IPS-18a (cell line): ENCODE measurements around the gene SCAPER.

ENCODE experiments used
- H3K27ac ChIP-seq: one replicate; pipeline ENCODE4 v1.5.1; 2013; ENCODE audit warnings: low read length
- H3K27me3 ChIP-seq: one replicate; pipeline ENCODE4 v1.6.1; 2013; ENCODE audit warnings: mild to moderate bottlenecking, low read length; ENCODE audit not compliant: control insufficient read depth, insufficient read depth
- H3K36me3 ChIP-seq: one replicate; pipeline ENCODE4 v1.6.1; 2013; ENCODE audit warnings: low read depth, low read length; ENCODE audit not compliant: control insufficient read depth
- H3K4me1 ChIP-seq: one replicate; pipeline ENCODE4 v1.6.1; 2013; ENCODE audit warnings: low read depth, low read length; ENCODE audit not compliant: control insufficient read depth
- H3K4me3 ChIP-seq: one replicate; pipeline ENCODE4 v1.5.1; 2013; ENCODE audit warnings: low read length
- H3K9ac ChIP-seq: one replicate; pipeline ENCODE4 v1.6.1; 2013; ENCODE audit warnings: mild to moderate bottlenecking, low read length, moderate library complexity
- H3K9me3 ChIP-seq: one replicate; pipeline ENCODE4 v1.6.1; 2013; ENCODE audit warnings: low read depth, low read length; ENCODE audit not compliant: control insufficient read depth

Gene SCAPER

DNA sequence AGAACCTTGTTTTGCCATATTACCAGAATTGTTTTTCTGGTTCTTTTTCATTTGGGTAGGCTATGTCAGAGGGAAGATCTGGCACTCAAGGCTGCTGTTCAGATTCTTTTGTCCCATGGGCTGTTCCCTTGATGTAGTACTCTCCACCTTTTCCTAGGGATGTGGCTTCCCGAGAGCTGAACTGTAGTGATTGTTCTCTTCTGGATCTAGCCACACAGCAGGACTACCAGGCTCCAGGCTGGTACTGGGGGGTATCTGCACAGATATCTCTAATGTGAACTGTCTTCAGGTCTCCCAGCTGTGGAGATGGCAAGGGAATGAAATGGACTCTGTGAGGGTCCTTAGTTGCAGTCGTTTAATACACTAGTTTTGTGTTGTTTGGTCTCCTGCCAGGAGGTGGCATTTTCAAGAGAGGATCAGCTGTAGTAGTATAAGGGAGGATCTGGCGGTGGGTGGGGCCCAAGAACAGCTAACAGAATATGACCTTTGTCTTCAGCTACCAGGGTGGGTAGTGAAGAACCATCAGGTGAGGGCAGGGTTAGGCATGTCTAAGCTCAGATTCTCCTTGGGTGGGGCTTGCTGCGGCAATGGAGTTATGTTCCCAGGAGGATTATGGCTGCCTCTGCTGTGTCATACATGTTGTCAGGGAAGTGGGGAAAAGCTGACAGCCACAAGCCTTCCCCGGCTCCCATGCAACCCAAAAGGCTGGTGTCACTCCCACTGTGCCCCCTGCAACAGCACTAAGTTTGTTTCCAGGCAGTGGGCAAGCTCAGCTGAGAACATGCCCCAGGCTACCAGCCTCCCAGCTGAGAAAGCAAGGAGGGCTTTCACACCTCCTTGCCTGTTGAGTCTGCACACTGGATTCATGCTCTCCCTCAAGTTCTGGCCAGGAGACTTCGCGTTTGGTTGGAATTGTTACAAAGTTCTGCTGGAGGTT lies 316.1 kb downstream of the SCAPER start:
- no peak overlapping the region for H3K9ac ChIP-seq
- H3K9me3 ChIP-seq, result no peaks in the 10 kb centered on the region
- no peaks in the 10 kb centered on the region for H3K27me3 ChIP-seq
- no peaks in the 10 kb centered on the region for H3K36me3 ChIP-seq
- no peak overlapping the region for H3K27ac ChIP-seq
- no peaks in the 10 kb centered on the region for H3K4me1 ChIP-seq
- no peak overlapping the region for H3K4me3 ChIP-seq

- Histone ChIP-seq H3K36me3 (no peaks in the 10 kb centered on the region), H3K27ac (no peak overlapping the region), H3K9ac (no peak overlapping the region), H3K4me1 (no peaks in the 10 kb centered on the region), H3K4me3 (no peak overlapping the region), H3K27me3 (no peaks in the 10 kb centered on the region), H3K9me3 (no peaks in the 10 kb centered on the region)
Observed at GRCh38 chr15:76585576-76585897, 319.6 kb downstream of the SCAPER start.

DNA sequence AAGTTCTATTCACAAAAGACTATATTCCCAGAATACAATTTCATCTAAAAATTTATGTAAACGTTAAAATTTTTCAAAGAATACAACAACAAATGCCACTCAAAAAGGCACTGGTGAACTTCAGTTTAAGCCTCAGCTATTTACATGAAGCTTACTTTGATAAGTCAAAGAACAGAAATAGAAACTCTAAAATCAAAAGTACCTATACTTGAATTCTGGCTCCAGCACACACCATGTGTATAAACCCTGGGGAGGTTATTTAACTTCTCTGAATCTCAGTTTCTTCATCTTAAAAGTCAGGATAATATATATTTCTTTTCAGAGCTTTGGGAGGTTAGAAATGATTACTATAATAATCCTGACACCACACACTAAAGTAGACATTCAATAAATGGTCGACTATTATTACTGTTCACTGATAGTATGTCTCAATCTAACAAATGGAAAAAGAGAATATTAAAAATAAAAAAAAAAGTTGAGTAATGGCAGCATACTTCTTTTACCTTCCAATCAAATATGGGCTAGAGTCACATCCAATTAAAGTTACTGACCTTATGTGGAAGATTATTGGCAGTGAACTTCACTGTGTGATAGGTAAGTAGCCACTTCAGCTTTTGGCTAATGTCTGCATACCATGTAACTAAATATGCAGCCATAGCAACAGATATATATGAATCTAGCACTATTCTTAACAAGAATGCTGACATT lies 320.1 kb downstream of the SCAPER start:
- Histone ChIP-seq H3K4me1 (no peaks in the 10 kb centered on the region), H3K27me3 (no peaks in the 10 kb centered on the region), H3K9ac (no peak overlapping the region), H3K36me3 (no peaks in the 10 kb centered on the region), H3K9me3 (no peaks in the 10 kb centered on the region), H3K27ac (no peak overlapping the region), H3K4me3 (no peak overlapping the region)

DNA sequence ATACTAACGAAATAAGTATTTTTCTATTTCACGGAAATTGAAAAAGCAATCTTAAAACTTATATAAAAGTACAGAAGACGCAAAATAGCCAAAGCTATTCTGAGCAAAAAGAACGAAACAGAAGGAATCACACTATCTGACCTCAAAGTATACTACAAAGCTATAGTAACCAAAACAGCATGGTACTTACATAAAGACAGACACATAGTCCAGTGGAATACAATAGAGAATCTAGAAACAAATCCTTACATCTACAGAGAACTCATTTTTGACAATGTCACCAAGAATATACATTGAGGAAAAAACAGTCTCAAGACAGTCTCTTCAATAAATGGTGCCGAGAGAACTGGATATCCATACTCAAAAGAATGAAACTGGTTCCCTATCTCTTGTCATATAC lies 322.6 kb downstream of the SCAPER start:
- Histone ChIP-seq H3K36me3 (no peaks in the 10 kb centered on the region), H3K9me3 (no peaks in the 10 kb centered on the region), H3K4me1 (no peaks in the 10 kb centered on the region), H3K27me3 (no peaks in the 10 kb centered on the region), H3K4me3 (no peak overlapping the region), H3K27ac (no peak overlapping the region), H3K9ac (no peak overlapping the region)

DNA sequence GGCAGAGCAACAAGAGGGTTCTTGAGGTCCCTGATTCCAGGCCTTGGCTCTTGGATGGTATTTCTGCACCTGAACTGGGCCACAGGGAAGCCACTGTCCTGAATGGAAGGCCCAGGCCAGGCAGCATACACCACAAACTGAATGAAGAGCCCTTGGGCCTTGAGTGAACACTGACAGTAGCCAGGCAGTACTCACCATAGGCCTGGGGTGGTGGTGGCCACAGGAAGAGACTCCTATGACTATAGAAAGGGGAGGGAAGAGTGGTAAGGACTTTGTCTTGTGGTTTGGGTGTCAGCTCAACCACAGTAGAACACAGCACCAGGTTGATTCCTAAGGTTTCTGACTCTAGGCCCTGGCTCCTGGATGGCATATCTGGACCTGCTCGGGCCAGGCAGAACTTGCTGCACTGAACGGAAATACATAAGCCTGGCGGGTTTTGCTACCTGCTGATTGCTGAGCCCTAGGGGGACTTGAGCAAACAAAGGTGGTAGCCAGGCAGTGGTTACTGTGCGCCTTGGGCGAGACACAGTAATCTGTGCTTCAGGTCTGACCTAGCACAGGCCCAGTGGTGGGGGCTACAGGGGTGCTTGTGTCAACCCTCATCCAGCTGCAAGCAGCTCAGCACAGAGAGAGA lies 327.1 kb downstream of the SCAPER start:
- no peak overlapping the region for H3K4me3 ChIP-seq
- no peak overlapping the region for H3K27ac ChIP-seq
- H3K4me1 ChIP-seq, result no peaks in the 10 kb centered on the region
- no peaks in the 10 kb centered on the region for H3K9me3 ChIP-seq
- no peak overlapping the region for H3K9ac ChIP-seq
- no peaks in the 10 kb centered on the region for H3K36me3 ChIP-seq
- no peaks in the 10 kb centered on the region for H3K27me3 ChIP-seq

- Histone ChIP-seq H3K4me1 (no peaks in the 10 kb centered on the region), H3K4me3 (no peak overlapping the region), H3K27me3 (no peaks in the 10 kb centered on the region), H3K9me3 (no peaks in the 10 kb centered on the region), H3K9ac (no peak overlapping the region), H3K27ac (no peak overlapping the region), H3K36me3 (no peaks in the 10 kb centered on the region)
Observed at GRCh38 chr15:76576523-76577279, 328.4 kb downstream of the SCAPER start.

GRCh38 chr15:76575679-76576078 lies 329.5 kb downstream of the SCAPER start:
- H3K9me3 ChIP-seq, result no peaks in the 10 kb centered on the region
- no peak overlapping the region for H3K27ac ChIP-seq
- no peaks in the 10 kb centered on the region for H3K36me3 ChIP-seq
- H3K9ac ChIP-seq, result no peak overlapping the region
- no peaks in the 10 kb centered on the region for H3K27me3 ChIP-seq
- H3K4me3 ChIP-seq, result no peak overlapping the region
- no peaks in the 10 kb centered on the region for H3K4me1 ChIP-seq

DNA sequence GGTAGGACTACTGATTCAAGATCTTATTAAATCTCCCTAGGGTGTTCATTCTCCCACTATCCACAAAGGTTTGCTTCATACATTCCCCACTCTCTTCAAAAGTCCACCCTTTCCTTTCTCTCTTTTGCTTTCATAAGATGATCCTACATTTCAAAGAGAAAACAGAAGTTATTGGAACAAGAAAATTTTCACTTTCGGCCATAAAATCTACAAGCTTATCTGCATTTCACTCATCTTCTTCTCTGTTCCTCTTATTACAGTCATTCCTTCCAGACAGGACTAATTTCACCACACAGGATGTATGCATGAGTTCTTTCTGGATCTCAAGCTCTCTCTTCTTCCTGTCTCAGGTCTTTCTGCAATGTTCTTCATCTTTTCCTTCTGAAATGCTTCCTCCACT lies 329.9 kb downstream of the SCAPER start:
- no peaks in the 10 kb centered on the region for H3K36me3 ChIP-seq
- no peaks in the 10 kb centered on the region for H3K27me3 ChIP-seq
- H3K4me1 ChIP-seq, result no peaks in the 10 kb centered on the region
- no peak overlapping the region for H3K4me3 ChIP-seq
- no peak overlapping the region for H3K9ac ChIP-seq
- no peaks in the 10 kb centered on the region for H3K9me3 ChIP-seq
- H3K27ac ChIP-seq, result no peak overlapping the region

DNA sequence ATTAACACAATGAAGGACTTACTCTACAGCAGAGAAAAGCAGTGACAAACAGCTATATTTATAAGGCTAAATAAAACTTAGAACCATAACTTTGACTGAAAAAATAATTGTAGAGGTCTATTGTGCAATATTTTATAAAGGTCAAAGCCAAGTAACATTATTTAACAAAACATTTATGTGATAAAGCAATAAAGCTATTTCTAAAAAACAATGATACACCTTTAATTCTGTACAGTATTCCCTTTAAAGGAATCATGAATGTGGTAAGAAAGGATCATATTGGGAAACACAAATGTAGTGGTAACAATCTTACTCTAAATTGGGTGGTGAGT lies 332.2 kb downstream of the SCAPER start:
- H3K4me3 ChIP-seq, result no peak overlapping the region
- no peaks in the 10 kb centered on the region for H3K36me3 ChIP-seq
- no peak overlapping the region for H3K27ac ChIP-seq
- no peaks in the 10 kb centered on the region for H3K4me1 ChIP-seq
- no peaks in the 10 kb centered on the region for H3K9me3 ChIP-seq
- H3K9ac ChIP-seq, result no peak overlapping the region
- H3K27me3 ChIP-seq, result no peaks in the 10 kb centered on the region

GRCh38 chr15:76566276-76566675 lies 338.9 kb downstream of the SCAPER start:
- Histone ChIP-seq H3K9ac (no peak overlapping the region), H3K36me3 (no peaks in the 10 kb centered on the region), H3K27me3 (no peaks in the 10 kb centered on the region), H3K4me1 (no peaks in the 10 kb centered on the region), H3K9me3 (no peaks in the 10 kb centered on the region), H3K27ac (no peak overlapping the region), H3K4me3 (no peak overlapping the region)

DNA sequence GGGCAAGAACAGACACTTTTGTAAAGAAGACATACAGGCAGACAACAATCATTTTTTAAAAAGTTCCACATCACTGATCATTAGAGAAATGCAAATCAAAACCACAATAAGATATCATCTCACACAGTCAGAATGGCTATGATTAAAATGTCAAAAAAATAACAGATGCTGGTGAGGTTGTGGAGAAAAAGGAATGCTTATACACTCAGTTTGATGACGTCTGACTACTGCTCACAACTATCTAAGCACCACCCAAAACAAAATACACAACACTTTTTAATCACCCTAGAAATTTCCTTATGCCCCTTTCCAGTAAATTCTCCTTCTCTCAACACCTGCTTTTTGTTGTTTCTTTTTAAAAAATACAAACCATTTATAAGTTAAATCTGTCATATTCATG lies 339.8 kb downstream of the SCAPER start:
- no peak overlapping the region for H3K4me3 ChIP-seq
- no peaks in the 10 kb centered on the region for H3K27me3 ChIP-seq
- no peak overlapping the region for H3K9ac ChIP-seq
- H3K9me3 ChIP-seq, result no peaks in the 10 kb centered on the region
- H3K4me1 ChIP-seq, result no peaks in the 10 kb centered on the region
- H3K36me3 ChIP-seq, result no peaks in the 10 kb centered on the region
- H3K27ac ChIP-seq, result no peak overlapping the region
